Lung (tissue), 16 donors: ENCODE data around the gene NUDT4. TPM values are rescaled to one million over a fixed set of nuclear protein-coding genes. Genes with fewer than 3 reads are reported as not detected.

Experiments
- ATAC-seq: fragments of 200-7000 bp; cut with Tn5 transposase; one replicate; pipeline ENCODE4 v1.9.1; 2020; ENCODE audit warnings: moderate number of reproducible peaks; ENCODE audit not compliant: insufficient read depth, low FRiP score
- DNase-seq, 3 donors: peaks; one replicate each; pipeline ENCODE4 v3.0.0-alpha.2; 2013 to 2017
- H3K27ac ChIP-seq, 2 donors: one replicate each; pipeline ENCODE4 v1.5.1; 2013; ENCODE audit warnings: mild to moderate bottlenecking in 2 of 2, moderate library complexity in 2 of 2, control low read depth in 1 of 2, inconsistent platforms in 1 of 2, low read depth in 1 of 2, low read length in 1 of 2
- H3K27me3 ChIP-seq, 3 donors: one replicate each; pipeline ENCODE4 v1.5.1; 2013; ENCODE audit warnings: low read length in 2 of 3; ENCODE audit not compliant: control insufficient read depth in 3 of 3, insufficient read depth in 3 of 3
- H3K36me3 ChIP-seq, 4 donors: one replicate each; pipeline ENCODE4 v1.5.1; 2013; ENCODE audit warnings: low read length in 4 of 4, mild to moderate bottlenecking in 1 of 4, moderate library complexity in 1 of 4; ENCODE audit not compliant: control insufficient read depth in 4 of 4, insufficient read depth in 4 of 4
- H3K4me1 ChIP-seq, 5 donors: one replicate each; pipeline ENCODE4 v1.5.1; 2013; ENCODE audit warnings: low read length in 5 of 5, mild to moderate bottlenecking in 2 of 5, moderate library complexity in 1 of 5; ENCODE audit not compliant: control insufficient read depth in 5 of 5, insufficient read depth in 5 of 5
- H3K4me3 ChIP-seq: one replicate; pipeline ENCODE4 v1.5.1; 2013; ENCODE audit warnings: mild to moderate bottlenecking, control low read depth, moderate library complexity
- H3K9ac ChIP-seq, 2 donors: one replicate each; pipeline ENCODE4 v1.5.1; 2013; ENCODE audit warnings: low read length in 2 of 2, control low read depth in 1 of 2; ENCODE audit not compliant: insufficient read depth in 1 of 2
- H3K9me3 ChIP-seq, 4 donors: one replicate each; pipeline ENCODE4 v1.5.1; 2013; ENCODE audit warnings: low read length in 3 of 4, mild to moderate bottlenecking in 1 of 4, moderate library complexity in 1 of 4; ENCODE audit not compliant: control insufficient read depth in 4 of 4, insufficient read depth in 3 of 4
- WGBS, 2 donors: extraction: QIAGEN DNeasy Blood & Tissue Kit; methylation state at CpG; one replicate each; pipeline ENCODE4 v1.1.7; 2013; 5-methylcytosine and 5-hydroxymethylcytosine counted together
- long read RNA-seq, 5 donors: transcript quantifications; one replicate each; lab custom pipeline, GENCODE V29; 2026
- polyA plus RNA-seq, 2 donors: library from polyadenylated mRNA; stranded (reverse); fragments of 200-250 nt; gene quantifications; one replicate each; pipeline ENCODE4 v1.2.1, GENCODE V29; 2013
- total RNA-seq, 2 donors: library from RNA; depleted of rRNA in 1 of 2; stranded (reverse); fragments of >200 nt in 1 of 2; gene quantifications; one replicate each; pipeline ENCODE4 v1.2.1, GENCODE V29; 2014 to 2021
- TF ChIP-seq, protein P1 (sequence below): IDR thresholded peaks from 2 replicates; pipeline ENCODE4 v1.5.1; 2012; ENCODE audit warnings: mild to moderate bottlenecking; ENCODE audit errors: control extremely low read depth, extremely low read depth
- donor health status: control.
- donor health status: control.
- donor health status: Bipolar disorder and iron deficiency.
- donor health status: healthy.
- donor health status: DM: yes; HTN: yes; CAD: no.

Gene NUDT4
- total RNA-seq = 100 to 1,000 TPM in 1 of 2 donors, 10 to 100 TPM in 1; 54.7 to 102 TPM
- polyA plus RNA-seq = 10 to 100 TPM; 20.8 to 23.8 TPM
- long read RNA-seq, donor 1, full-length matches to known transcripts = 51 of 62 reads
- long read RNA-seq, donor 1, partial matches to known transcripts = 11 of 62 reads
- long read RNA-seq, donor 1, other reads (novel, unspliced or antisense) = 0 of 62 reads
- long read RNA-seq, donor 2, full-length matches to known transcripts = 18 of 29 reads
- long read RNA-seq, donor 2, partial matches to known transcripts = 11 of 29 reads
- long read RNA-seq, donor 2, other reads (novel, unspliced or antisense) = 0 of 29 reads
- long read RNA-seq, donor 3, full-length matches to known transcripts = 27 of 96 reads
- long read RNA-seq, donor 3, partial matches to known transcripts = 5 of 96 reads
- long read RNA-seq, donor 3, other reads (novel, unspliced or antisense) = 64 of 96 reads
- long read RNA-seq, donor 4, full-length matches to known transcripts = 33 of 33 reads
- long read RNA-seq, donor 4, partial matches to known transcripts = 0 of 33 reads
- long read RNA-seq, donor 4, other reads (novel, unspliced or antisense) = 0 of 33 reads
- long read RNA-seq, donor 5, full-length matches to known transcripts = 93 of 121 reads
- long read RNA-seq, donor 5, partial matches to known transcripts = 28 of 121 reads
- long read RNA-seq, donor 5, other reads (novel, unspliced or antisense) = 0 of 121 reads

DNA sequence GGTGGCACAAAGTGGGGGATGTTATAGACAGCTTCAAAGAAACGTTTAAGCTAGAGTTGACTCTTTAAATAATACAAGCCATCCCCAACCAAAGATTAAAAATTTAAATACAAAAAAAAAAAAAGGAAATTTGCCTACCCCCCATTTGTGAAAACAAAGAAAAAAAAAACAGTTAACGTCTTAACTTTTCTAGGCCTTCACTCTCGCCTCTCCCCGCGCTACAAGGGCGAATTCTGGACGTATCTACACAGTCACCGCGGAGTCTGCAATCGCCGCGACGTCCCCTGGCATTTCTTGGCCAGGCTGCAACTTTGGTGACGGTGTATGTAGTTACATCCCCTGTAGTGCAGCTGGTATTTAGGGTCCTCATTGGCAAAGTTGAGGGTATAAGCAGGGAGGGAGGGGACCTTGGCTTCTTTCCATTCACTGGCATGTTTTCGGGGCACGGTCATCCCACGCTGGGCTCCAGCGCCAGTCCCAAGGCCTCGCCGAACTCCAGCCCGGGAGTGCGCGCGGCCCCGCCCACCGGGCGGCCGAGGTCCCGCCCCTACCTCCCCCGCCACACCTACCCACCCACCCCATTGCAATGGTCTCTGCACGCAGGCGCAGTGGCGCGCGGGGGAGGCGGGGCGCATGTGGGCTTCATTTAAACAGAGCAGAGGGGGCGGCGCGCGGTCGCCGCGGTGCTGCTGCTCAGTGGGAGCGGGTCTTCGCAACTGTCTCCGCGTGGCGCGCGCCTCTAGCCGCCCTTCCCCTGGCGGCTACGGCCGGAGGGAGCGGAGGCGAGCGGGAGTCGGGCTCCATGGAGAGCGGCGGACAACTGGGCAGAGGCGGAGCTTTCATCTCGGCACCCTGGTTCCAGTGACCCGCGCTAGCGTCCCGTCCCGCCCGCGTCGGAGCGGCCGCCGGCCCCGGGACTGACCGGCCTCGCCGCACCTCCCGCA lies at the start of gene NUDT4:
Gene NUDT4, plus strand, starts transcription at position 674 of the 944 bp plus-strand sequence. CDS start 398 bp downstream, outside the sequence.
- TF ChIP-seq, protein P1, sequence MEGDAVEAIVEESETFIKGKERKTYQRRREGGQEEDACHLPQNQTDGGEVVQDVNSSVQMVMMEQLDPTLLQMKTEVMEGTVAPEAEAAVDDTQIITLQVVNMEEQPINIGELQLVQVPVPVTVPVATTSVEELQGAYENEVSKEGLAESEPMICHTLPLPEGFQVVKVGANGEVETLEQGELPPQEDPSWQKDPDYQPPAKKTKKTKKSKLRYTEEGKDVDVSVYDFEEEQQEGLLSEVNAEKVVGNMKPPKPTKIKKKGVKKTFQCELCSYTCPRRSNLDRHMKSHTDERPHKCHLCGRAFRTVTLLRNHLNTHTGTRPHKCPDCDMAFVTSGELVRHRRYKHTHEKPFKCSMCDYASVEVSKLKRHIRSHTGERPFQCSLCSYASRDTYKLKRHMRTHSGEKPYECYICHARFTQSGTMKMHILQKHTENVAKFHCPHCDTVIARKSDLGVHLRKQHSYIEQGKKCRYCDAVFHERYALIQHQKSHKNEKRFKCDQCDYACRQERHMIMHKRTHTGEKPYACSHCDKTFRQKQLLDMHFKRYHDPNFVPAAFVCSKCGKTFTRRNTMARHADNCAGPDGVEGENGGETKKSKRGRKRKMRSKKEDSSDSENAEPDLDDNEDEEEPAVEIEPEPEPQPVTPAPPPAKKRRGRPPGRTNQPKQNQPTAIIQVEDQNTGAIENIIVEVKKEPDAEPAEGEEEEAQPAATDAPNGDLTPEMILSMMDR = no peak
- 1 to 2% methylated on average over 61 to 63 of the region's 79 CpGs for WGBS, 2 donors
- H3K9me3 ChIP-seq = no peaks in the 10 kb centered on the region
- peaks cover 4 to 33% (median 8%) of the 10 kb centered on the region in 5 donors for H3K4me1 ChIP-seq
- DNase-seq (peak; percentile 98 to 99 (median 98)), ATAC-seq (peak; percentile 92)
- H3K36me3 ChIP-seq = peaks cover 0 to 10% (median 0%) of the 10 kb centered on the region in 4 donors
- H3K4me3 ChIP-seq = peak within 1 kb of the TSS; percentile 68
- H3K27ac ChIP-seq = peak within 1 kb of the TSS; percentile 90 to 98
- H3K9ac ChIP-seq = peak within 1 kb of the TSS; percentile 93 to 99
- no peaks in the 10 kb centered on the region for H3K27me3 ChIP-seq

DNA sequence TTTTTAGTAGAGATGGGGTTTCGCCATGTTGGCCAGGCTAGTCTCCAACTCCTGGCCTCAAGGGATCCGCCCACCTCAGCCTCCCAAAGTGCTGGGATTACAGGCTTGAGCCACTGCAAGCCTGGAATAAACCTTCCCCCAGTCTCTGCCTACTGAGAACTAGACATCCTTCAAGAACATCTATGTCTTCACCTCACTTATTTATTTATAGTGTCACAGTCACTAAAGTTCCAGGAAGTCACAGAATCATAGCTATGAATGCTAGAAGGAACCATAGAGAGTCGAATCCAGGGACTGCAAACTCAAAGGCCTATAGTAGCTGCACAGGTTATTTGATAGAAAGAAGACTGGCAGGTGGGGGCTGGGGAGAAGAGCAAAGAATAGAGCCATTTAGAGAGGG lies 44.7 kb upstream of the NUDT4 start:
- TF ChIP-seq, protein P1 = no peak
- 87 to 89% methylated on average over 3 of the region's 3 CpGs for WGBS, 2 donors
- Histone ChIP-seq H3K4me1 (peaks cover 0 to 10% (median 0%) of the 10 kb centered on the region in 5 donors), H3K36me3 (no peaks in the 10 kb centered on the region), H3K27ac (no peak overlapping the region), H3K4me3 (no peak overlapping the region), H3K9me3 (no peaks in the 10 kb centered on the region), H3K27me3 (no peaks in the 10 kb centered on the region), H3K9ac (no peak overlapping the region)
- DNase-seq (no peak), ATAC-seq (no peak)

DNA sequence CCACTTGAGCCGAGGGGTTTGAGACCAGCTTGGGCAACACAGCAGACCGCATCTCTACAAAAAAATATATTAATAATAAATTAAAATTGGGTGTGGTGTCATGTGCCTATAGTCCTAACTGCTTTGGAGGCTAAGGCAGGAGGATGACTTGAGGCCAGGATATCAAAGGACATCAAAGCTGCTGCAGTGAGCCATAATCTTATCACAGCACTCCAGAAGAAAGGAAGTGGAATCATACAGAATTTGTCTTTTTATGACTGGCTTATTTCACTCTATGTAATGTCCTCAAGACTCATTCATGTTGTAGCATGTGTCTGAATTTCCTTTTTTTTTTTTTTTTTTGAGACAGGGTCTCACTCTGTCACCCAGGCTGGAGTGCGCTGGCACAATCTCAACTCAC lies 43.9 kb upstream of the NUDT4 start:
- no peak for ATAC-seq
- Histone ChIP-seq H3K27me3 (no peaks in the 10 kb centered on the region), H3K4me3 (no peak overlapping the region), H3K4me1 (peaks cover 0 to 10% (median 0%) of the 10 kb centered on the region in 5 donors), H3K9ac (no peak overlapping the region), H3K9me3 (no peaks in the 10 kb centered on the region), H3K27ac (no peak overlapping the region), H3K36me3 (no peaks in the 10 kb centered on the region)
- DNase-seq = no peak
- 97 to 99% methylated on average over 3 of the region's 3 CpGs for WGBS, 2 donors
- TF ChIP-seq, protein P1 = no peak
